ENCODE measurements around the gene TEAD4.
"Not testable (repeated sequence)": the region's sequence is repeated elsewhere in the genome, so short reads cannot be mapped to it uniquely, and the experiment has no call there.

Gene TEAD4

GRCh38 chr12:3048540-3048939 lies 89.3 kb downstream of the TEAD4 start:
- no peak for DNase-seq (ENCODE audit: low read depth)

- DNase-seq (ENCODE audit: low read depth), result no peak
These were observed 90.0 kb downstream of the TEAD4 start for GRCh38 chr12:3049176-3049575.

GRCh38 chr12:3049611-3050249 lies 90.5 kb downstream of the TEAD4 start:
- DNase-seq (ENCODE audit: low read depth), result no peak

- DNase-seq (ENCODE audit: low read depth), result no peak
These were observed 95.2 kb downstream of the TEAD4 start for GRCh38 chr12:3054374-3054773.

- no peak for DNase-seq (ENCODE audit: low read depth)
These were observed 96.0 kb downstream of the TEAD4 start for GRCh38 chr12:3055026-3055703.

- no peak for DNase-seq (ENCODE audit: low read depth)
These were observed 96.7 kb downstream of the TEAD4 start for GRCh38 chr12:3055704-3056467.

GRCh38 chr12:3061059-3061458 lies 101.9 kb downstream of the TEAD4 start:
- no peak for DNase-seq (ENCODE audit: low read depth)

- DNase-seq (ENCODE audit: low read depth), result no peak
These were observed 102.5 kb downstream of the TEAD4 start for GRCh38 chr12:3061501-3062215.

- no peak for DNase-seq (ENCODE audit: low read depth)
These were observed 106.1 kb downstream of the TEAD4 start for GRCh38 chr12:3065300-3065699.

GRCh38 chr12:3065846-3066245 lies 106.6 kb downstream of the TEAD4 start:
- DNase-seq (ENCODE audit: low read depth), result not testable (repeated sequence)

GRCh38 chr12:3069714-3070113 lies 110.5 kb downstream of the TEAD4 start:
- DNase-seq (ENCODE audit: low read depth), result no peak

- no peak for DNase-seq (ENCODE audit: low read depth)
These were observed 111.9 kb downstream of the TEAD4 start for GRCh38 chr12:3071107-3071506.

GRCh38 chr12:3071710-3072109 lies 112.5 kb downstream of the TEAD4 start:
- DNase-seq (ENCODE audit: low read depth), result no peak

GRCh38 chr12:3073438-3074250 lies 114.4 kb downstream of the TEAD4 start:
- peak; percentile 78 for DNase-seq (ENCODE audit: low read depth)

GRCh38 chr12:3075315-3075714 lies 116.1 kb downstream of the TEAD4 start:
- no peak for DNase-seq (ENCODE audit: low read depth)

GRCh38 chr12:3076730-3077571 lies 117.8 kb downstream of the TEAD4 start, which contains the start of gene TSPAN9:
TSPAN9 (plus strand) TSS chr12:3077379; CDS start chr12:3201194, 123,815 bp downstream.
- peak; percentile 65 for DNase-seq (ENCODE audit: low read depth)

- no peak for DNase-seq (ENCODE audit: low read depth)
These were observed 118.4 kb downstream of the TEAD4 start for GRCh38 chr12:3077572-3078081.

GRCh38 chr12:3078086-3078820 lies 119.1 kb downstream of the TEAD4 start:
- DNase-seq (ENCODE audit: low read depth), result no peak

GRCh38 chr12:3081091-3081490 lies 121.9 kb downstream of the TEAD4 start:
- DNase-seq (ENCODE audit: low read depth), result no peak

- DNase-seq (ENCODE audit: low read depth), result no peak
These were observed 122.7 kb downstream of the TEAD4 start for GRCh38 chr12:3081886-3082285.
